H9 (cell line): ENCODE data around the gene GAS2L2. TPM values are rescaled to one million over a fixed set of nuclear protein-coding genes. Genes with fewer than 3 reads are reported as not detected.

Experiments
- DNase-seq: peaks from one replicate; pipeline ENCODE4 v3.0.0-alpha.2; 2017
- H2AFZ ChIP-seq: one replicate; pipeline ENCODE4 v1.6.1; 2013; ENCODE audit warnings: mild to moderate bottlenecking, low read length, control low read depth, moderate library complexity
- H2AK5ac ChIP-seq: 2 replicates; pipeline ENCODE4 v1.6.1; 2013; ENCODE audit warnings: low read length, control low read depth, mixed read lengths; ENCODE audit not compliant: insufficient read length
- H2BK120ac ChIP-seq: one replicate; pipeline ENCODE4 v1.6.1; 2013; ENCODE audit warnings: low read depth, mild to moderate bottlenecking, low read length, control low read depth, inconsistent platforms; ENCODE audit not compliant: poor library complexity, severe bottlenecking
- H2BK12ac ChIP-seq: 2 replicates; pipeline ENCODE4 v1.6.1; 2013; ENCODE audit warnings: low read length, control low read depth, mixed read lengths, low read depth; ENCODE audit not compliant: insufficient read length
- H2BK15ac ChIP-seq: 2 replicates; pipeline ENCODE4 v1.6.1; 2013; ENCODE audit warnings: low read depth, low read length, control low read depth
- H2BK20ac ChIP-seq: one replicate; pipeline ENCODE4 v1.6.1; 2013; ENCODE audit warnings: low read depth, mild to moderate bottlenecking, low read length, control low read depth, inconsistent platforms; ENCODE audit not compliant: poor library complexity, severe bottlenecking
- H2BK5ac ChIP-seq: 2 replicates; pipeline ENCODE4 v1.6.1; 2013; ENCODE audit warnings: low read length, control low read depth, mixed read lengths; ENCODE audit not compliant: insufficient read length
- H3K14ac ChIP-seq: 2 replicates; pipeline ENCODE4 v1.6.1; 2013; ENCODE audit warnings: low read length, control low read depth; ENCODE audit not compliant: insufficient read depth
- H3K18ac ChIP-seq: 2 replicates; pipeline ENCODE4 v1.6.1; 2013; ENCODE audit warnings: low read depth, mild to moderate bottlenecking, mixed read lengths, low read length, control low read depth; ENCODE audit not compliant: insufficient read length
- H3K23ac ChIP-seq: 2 replicates; pipeline ENCODE4 v1.6.1; 2013; ENCODE audit warnings: low read length, control low read depth, mixed read lengths, low read depth; ENCODE audit not compliant: insufficient read length
- H3K23me2 ChIP-seq: 2 replicates; pipeline ENCODE4 v1.6.1; 2013; ENCODE audit warnings: low read depth, mild to moderate bottlenecking, mixed read lengths, low read length, control low read depth; ENCODE audit not compliant: insufficient read length, poor library complexity, severe bottlenecking
- H3K27ac ChIP-seq: 2 replicates; pipeline ENCODE4 v1.5.1; 2013; ENCODE audit warnings: low read length, control low read depth, mixed read lengths, low read depth; ENCODE audit not compliant: insufficient read length
- H3K27me3 ChIP-seq: 2 replicates; pipeline ENCODE4 v1.6.1; 2013; ENCODE audit warnings: low read length, control low read depth, inconsistent platforms; ENCODE audit not compliant: insufficient read depth
- H3K4ac ChIP-seq: 2 replicates; pipeline ENCODE4 v1.6.1; 2013; ENCODE audit warnings: low read depth, mild to moderate bottlenecking, control low read depth, inconsistent platforms, low read length, moderate library complexity
- H3K4me1 ChIP-seq: 2 replicates; pipeline ENCODE4 v1.6.1; 2013; ENCODE audit warnings: low read length, control low read depth, inconsistent platforms; ENCODE audit not compliant: insufficient read depth
- H3K4me2 ChIP-seq: 2 replicates; pipeline ENCODE4 v1.6.1; 2013; ENCODE audit warnings: low read length, control low read depth, mixed read lengths; ENCODE audit not compliant: insufficient read length, insufficient read depth
- H3K56ac ChIP-seq: 2 replicates; pipeline ENCODE4 v1.6.1; 2013; ENCODE audit warnings: low read depth, mild to moderate bottlenecking, mixed read lengths, low read length, control low read depth; ENCODE audit not compliant: insufficient read length
- H3K79me1 ChIP-seq: 2 replicates; pipeline ENCODE4 v1.6.1; 2013; ENCODE audit warnings: low read depth, mild to moderate bottlenecking, moderate library complexity, low read length, control low read depth, inconsistent platforms; ENCODE audit not compliant: insufficient read depth, poor library complexity, severe bottlenecking
- H3K79me2 ChIP-seq: 2 replicates; pipeline ENCODE4 v1.6.1; 2013; ENCODE audit warnings: low read length, control low read depth, inconsistent platforms; ENCODE audit not compliant: insufficient read depth
- H3K9ac ChIP-seq: 2 replicates; pipeline ENCODE4 v1.6.1; 2013; ENCODE audit warnings: low read length, control low read depth, mixed read lengths; ENCODE audit not compliant: insufficient read length; ENCODE audit errors: extremely low read depth
- H3K9me3 ChIP-seq: one replicate; pipeline ENCODE4 v1.6.1; 2013; ENCODE audit warnings: low read depth, low read length, inconsistent platforms; ENCODE audit not compliant: control insufficient read depth
- H3T11ph ChIP-seq: one replicate; pipeline ENCODE4 v1.6.1; 2013; ENCODE audit warnings: mild to moderate bottlenecking, low read length, control low read depth, inconsistent platforms
- H4K20me1 ChIP-seq: one replicate; pipeline ENCODE4 v1.6.1; 2013; ENCODE audit not compliant: control insufficient read depth, insufficient read length, insufficient read depth
- H4K5ac ChIP-seq: 2 replicates; pipeline ENCODE4 v1.6.1; 2013; ENCODE audit warnings: low read depth, mild to moderate bottlenecking, mixed read lengths, low read length, control low read depth; ENCODE audit not compliant: insufficient read length
- H4K8ac ChIP-seq: replicated peaks from 2 replicates; pipeline ENCODE4 v1.6.1; 2013; ENCODE audit warnings: low read length, control low read depth, mixed read lengths, low read depth; ENCODE audit not compliant: insufficient read length
- H4K91ac ChIP-seq: 2 replicates; pipeline ENCODE4 v1.6.1; 2013; ENCODE audit warnings: low read depth, mild to moderate bottlenecking, moderate library complexity, mixed read lengths, low read length, control low read depth; ENCODE audit not compliant: insufficient read length
- H3K27ac Mint-ChIP-seq, 3 experiments: 2 replicates in 2 of 3; 3 replicates in 1 of 3; pipeline ENCODE4 v1.8.0; 2020 to 2021; ENCODE audit warnings: mixed read lengths in 3 of 3, mild to moderate bottlenecking in 1 of 3, moderate library complexity in 1 of 3
- H3K27me3 Mint-ChIP-seq: 2 replicates; pipeline ENCODE4 v1.8.0; 2021; ENCODE audit warnings: low read depth, mild to moderate bottlenecking, moderate library complexity, mixed read lengths
- H3K36me3 Mint-ChIP-seq, 3 experiments: 2 replicates in 2 of 3; 3 replicates in 1 of 3; pipeline ENCODE4 v1.8.0; 2020 to 2021; ENCODE audit warnings: low read depth in 3 of 3, mixed read lengths in 3 of 3; ENCODE audit not compliant: insufficient read depth in 1 of 3
- H3K4me1 Mint-ChIP-seq, 2 experiments: 2 replicates each; pipeline ENCODE4 v1.8.0; 2020; ENCODE audit warnings: mixed read lengths in 2 of 2
- H3K4me3 Mint-ChIP-seq, 2 experiments: 2 replicates in 1 of 2; 3 replicates in 1 of 2; pipeline ENCODE4 v1.8.0; 2020 to 2021; ENCODE audit warnings: mild to moderate bottlenecking in 2 of 2, mixed read lengths in 2 of 2, moderate library complexity in 1 of 2
- H3K9me3 Mint-ChIP-seq, 2 experiments: 2 replicates in 1 of 2; 3 replicates in 1 of 2; pipeline ENCODE4 v1.8.0; 2020; ENCODE audit warnings: mild to moderate bottlenecking in 2 of 2, mixed read lengths in 2 of 2, moderate library complexity in 1 of 2
- whole genome bisulfite sequencing: extraction: QIAGEN DNeasy Blood & Tissue Kit; methylation state at CpG from one replicate; pipeline ENCODE4 v1.1.7; 2013; ENCODE audit warnings: missing lambda C conversion rate, low lambda C conversion rate, mixed read lengths; ENCODE audit not compliant: insufficient read length; ENCODE audit errors: extremely low coverage; 5-methylcytosine and 5-hydroxymethylcytosine counted together
- total RNA-seq: library from RNA; stranded (reverse); gene quantifications from 2 replicates; pipeline ENCODE4 v1.2.1, GENCODE V29; 2021
- TF ChIP-seq, protein P1 (sequence below): fragments of 200-600 bp; sonication (generic); conservative IDR thresholded peaks from 3 replicates; pipeline ENCODE4 v1.8.0; 2021; ENCODE audit warnings: antibody characterized with exemption, mild to moderate bottlenecking

GAS2L2 gene
- total RNA-seq, 1 experiment from 2014 or later, result not detected

DNA sequence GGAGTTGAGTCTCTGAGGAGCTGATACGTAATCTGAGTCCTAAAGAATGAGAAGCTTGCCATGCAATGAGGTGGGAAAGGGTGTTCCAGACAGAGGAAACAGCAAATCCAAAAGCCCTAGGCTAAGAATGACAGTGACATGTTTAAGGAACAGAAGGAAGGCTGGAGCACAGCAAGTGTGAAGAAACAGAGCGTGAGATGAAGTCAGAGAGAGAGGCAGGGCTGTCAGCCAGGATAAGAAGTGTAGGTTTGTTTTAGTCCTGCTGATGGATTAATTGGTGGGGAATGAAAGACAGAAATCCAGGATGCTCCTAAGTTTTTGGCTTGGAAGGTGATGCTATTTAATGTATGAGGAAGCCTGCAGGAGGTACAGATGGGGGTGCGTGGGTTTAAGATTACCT, 27.9 kb upstream of the GAS2L2 start:
- Histone ChIP-seq H3T11ph (no peak overlapping the region), H2BK12ac (no peak overlapping the region), H3K79me2 (no peaks in the 10 kb centered on the region), H4K5ac (no peak overlapping the region), H2BK120ac (no peak overlapping the region), H2BK15ac (no peak overlapping the region), H3K4me2 (no peak overlapping the region), H3K23me2 (no peaks in the 10 kb centered on the region), H2AK5ac (no peak overlapping the region), H3K56ac (no peak overlapping the region), H3K27me3 (no peaks in the 10 kb centered on the region), H3K23ac (no peak overlapping the region), H4K91ac (no peak overlapping the region), H3K9me3 (no peaks in the 10 kb centered on the region), H3K4ac (no peak overlapping the region), H4K20me1 (no peaks in the 10 kb centered on the region), H2BK5ac (no peak overlapping the region), H4K8ac (no peak overlapping the region), H3K9ac (no peak overlapping the region), H3K18ac (no peak overlapping the region), H3K27ac (no peak overlapping the region), H3K14ac (no peak overlapping the region), H2BK20ac (no peak overlapping the region), H3K79me1 (no peaks in the 10 kb centered on the region), H2AFZ (no peak overlapping the region), H3K4me1 (no peaks in the 10 kb centered on the region)
- peaks cover 23% of the 10 kb centered on the region for H3K27me3 Mint-ChIP-seq
- TF ChIP-seq, protein P1, sequence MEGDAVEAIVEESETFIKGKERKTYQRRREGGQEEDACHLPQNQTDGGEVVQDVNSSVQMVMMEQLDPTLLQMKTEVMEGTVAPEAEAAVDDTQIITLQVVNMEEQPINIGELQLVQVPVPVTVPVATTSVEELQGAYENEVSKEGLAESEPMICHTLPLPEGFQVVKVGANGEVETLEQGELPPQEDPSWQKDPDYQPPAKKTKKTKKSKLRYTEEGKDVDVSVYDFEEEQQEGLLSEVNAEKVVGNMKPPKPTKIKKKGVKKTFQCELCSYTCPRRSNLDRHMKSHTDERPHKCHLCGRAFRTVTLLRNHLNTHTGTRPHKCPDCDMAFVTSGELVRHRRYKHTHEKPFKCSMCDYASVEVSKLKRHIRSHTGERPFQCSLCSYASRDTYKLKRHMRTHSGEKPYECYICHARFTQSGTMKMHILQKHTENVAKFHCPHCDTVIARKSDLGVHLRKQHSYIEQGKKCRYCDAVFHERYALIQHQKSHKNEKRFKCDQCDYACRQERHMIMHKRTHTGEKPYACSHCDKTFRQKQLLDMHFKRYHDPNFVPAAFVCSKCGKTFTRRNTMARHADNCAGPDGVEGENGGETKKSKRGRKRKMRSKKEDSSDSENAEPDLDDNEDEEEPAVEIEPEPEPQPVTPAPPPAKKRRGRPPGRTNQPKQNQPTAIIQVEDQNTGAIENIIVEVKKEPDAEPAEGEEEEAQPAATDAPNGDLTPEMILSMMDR, result no peak
- H3K4me1 Mint-ChIP-seq, result no peaks in the 10 kb centered on the region
- DNase-seq, result no peak
- H3K4me3 Mint-ChIP-seq, result no peak overlapping the region
- no CpG with 5 or more reads among the region's 3 CpGs for WGBS
- H3K9me3 Mint-ChIP-seq, result no peaks in the 10 kb centered on the region
- no peak overlapping the region for H3K27ac Mint-ChIP-seq
- H3K36me3 Mint-ChIP-seq, result no peaks in the 10 kb centered on the region
